HCT116 (cell line): ENCODE results near the gene PIGBOS1. TPM values are rescaled to one million over a fixed set of nuclear protein-coding genes. Genes with fewer than 3 reads are reported as not detected.

Experiments
- ATAC-seq: fragments of 200-7000 bp; cut with Tn5 transposase; 2 replicates; pipeline ENCODE4 v1.9.1; 2020; ENCODE audit warnings: mild to moderate bottlenecking, moderate library complexity
- BruUV-seq: library from RNA; stranded (reverse); fragments of 400-500 nt; replicated peaks from 2 replicates; lab custom pipeline; 2021; lab: Mats Ljungman, UMichigan
- CTCF ChIA-PET: fragments of 300-600 bp; sonication (Branson Sonifier 250); formaldehyde crosslinking; loops from one replicate; lab custom pipeline; 2021; ENCODE audit warnings: antibody characterized with exemption; lab: Charles Lee
- POLR2A ChIA-PET: fragments of 300-600, 350-600 bp; sonication (Branson Sonifier 250); formaldehyde crosslinking; loops from one replicate; lab custom pipeline; 2021; ENCODE audit warnings: antibody characterized with exemption; lab: Charles Lee
- RAD21 ChIA-PET, 2 experiments: fragments of 300-600 bp; sonication (Branson Sonifier 250); formaldehyde crosslinking; loops; one replicate each; lab custom pipeline; 2023; ENCODE audit warnings: low total read pairs in 2 of 2; ENCODE audit not compliant: uncharacterized antibody in 2 of 2, unreplicated experiment in 2 of 2, low non-redundant PET in 1 of 2; lab: Charles Lee
- DNase-seq: peaks from one replicate; pipeline ENCODE4 v3.0.0-alpha.2; 2010; ENCODE audit warnings: low read depth, low spot score
- H2AFZ ChIP-seq: fragments of 200-600 bp; shearing (Covaris generic), sonication (generic); 2 replicates; pipeline ENCODE4 v1.6.1; 2017; ENCODE audit warnings: low read depth, mixed run types, mixed read lengths, antibody characterized with exemption, low read length; ENCODE audit not compliant: poor library complexity, severe bottlenecking
- H3K27ac ChIP-seq: 2 replicates; pipeline ENCODE4 v1.5.1; 2012; ENCODE audit warnings: low read depth, low read length
- H3K27me3 ChIP-seq: fragments of 200-600 bp; sonication (generic); 2 replicates; pipeline ENCODE4 v1.6.1; 2016; ENCODE audit warnings: mixed run types, low read length, mixed read lengths; ENCODE audit not compliant: insufficient read depth
- H3K36me3 ChIP-seq, 2 experiments: fragments of 200-500 bp in 1 of 2; fragments of 200-600 bp in 1 of 2; sonication (Bioruptor generic) in 1 of 2; sonication (generic) in 1 of 2; 2 replicates each; pipeline versions ENCODE4 v1.5.1 to v1.6.1; 2014 to 2016; ENCODE audit warnings: low read length in 2 of 2, inconsistent platforms in 1 of 2, mixed read lengths in 1 of 2, mixed run types in 1 of 2; ENCODE audit not compliant: insufficient read depth in 2 of 2, control insufficient read depth in 1 of 2
- H3K4me1 ChIP-seq, 2 experiments: fragments of 200-600 bp in 1 of 2; sonication (generic) in 1 of 2; 2 replicates each; pipeline versions ENCODE4 v1.5.1 to v1.6.1; 2012 to 2017; ENCODE audit warnings: low read length in 2 of 2, inconsistent platforms in 1 of 2, mild to moderate bottlenecking in 1 of 2, mixed read lengths in 1 of 2, mixed run types in 1 of 2, moderate library complexity in 1 of 2; ENCODE audit not compliant: insufficient read depth in 2 of 2, control insufficient read depth in 1 of 2
- H3K4me2 ChIP-seq: fragments of 200-600 bp; sonication (generic); 2 replicates; pipeline ENCODE4 v1.6.1; 2017; ENCODE audit warnings: mixed run types, low read length, mixed read lengths
- H3K4me3 ChIP-seq, 2 experiments: fragments of 200-600 bp in 1 of 2; sonication (generic) in 1 of 2; replicated peaks in 1 of 2; 2 replicates each; pipeline ENCODE4 v1.5.1; 2011 to 2016; ENCODE audit warnings: low read length in 2 of 2, control low read depth in 1 of 2, low read depth in 1 of 2, mild to moderate bottlenecking in 1 of 2, mixed read lengths in 1 of 2, mixed run types in 1 of 2
- H3K79me2 ChIP-seq: fragments of 200-600 bp; sonication (generic); 2 replicates; pipeline ENCODE4 v1.6.1; 2017; ENCODE audit warnings: mild to moderate bottlenecking, mixed run types, low read length, moderate library complexity, mixed read lengths; ENCODE audit not compliant: insufficient read depth
- H3K9ac ChIP-seq: fragments of 200-600 bp; sonication (generic); 2 replicates; pipeline ENCODE4 v1.6.1; 2016; ENCODE audit warnings: low read length, mixed read lengths
- H3K9me2 ChIP-seq: fragments of 200-600 bp; sonication (generic), shearing (Covaris generic); 2 replicates; pipeline ENCODE4 v1.6.1; 2017; ENCODE audit warnings: mixed run types, mild to moderate bottlenecking, moderate library complexity; ENCODE audit not compliant: insufficient read depth
- H3K9me3 ChIP-seq, 2 experiments: fragments of 200-500 bp in 1 of 2; fragments of 200-600 bp in 1 of 2; sonication (Bioruptor generic) in 1 of 2; sonication (generic) in 1 of 2; 2 replicates each; pipeline ENCODE4 v1.6.1; 2014 to 2017; ENCODE audit warnings: low read length in 2 of 2, mixed read lengths in 2 of 2, inconsistent platforms in 1 of 2, low read depth in 1 of 2, mild to moderate bottlenecking in 1 of 2, mixed run types in 1 of 2, moderate library complexity in 1 of 2; ENCODE audit not compliant: control insufficient read depth in 1 of 2, insufficient read depth in 1 of 2
- H4K20me1 ChIP-seq: fragments of 200-600 bp; sonication (generic), shearing (Covaris generic); 2 replicates; pipeline ENCODE4 v1.6.1; 2017; ENCODE audit warnings: mixed run types, mild to moderate bottlenecking, moderate library complexity; ENCODE audit not compliant: insufficient read depth
- ELF1 ChIP-seq: IDR thresholded peaks from 2 replicates; pipeline ENCODE4 v1.6.1; 2012; ENCODE audit warnings: low read depth, borderline replicate concordance
- JUND ChIP-seq: IDR thresholded peaks from 2 replicates; pipeline ENCODE4 v1.6.1; 2012
- POLR2AphosphoS5 ChIP-seq: IDR thresholded peaks from 2 replicates; pipeline ENCODE4 v1.6.1; 2011; ENCODE audit warnings: mild to moderate bottlenecking, low read depth, low read length, moderate library complexity
- RAD21 ChIP-seq: IDR thresholded peaks from 2 replicates; pipeline ENCODE4 v1.6.1; 2012; ENCODE audit warnings: low read depth, mild to moderate bottlenecking
- REST ChIP-seq: IDR thresholded peaks from 2 replicates; pipeline ENCODE4 v1.6.1; 2012; ENCODE audit warnings: low read depth
- SIN3A ChIP-seq: IDR thresholded peaks from 2 replicates; pipeline ENCODE4 v1.6.1; 2012; ENCODE audit warnings: low read depth
- TCF7L2 ChIP-seq: IDR thresholded peaks from 2 replicates; pipeline ENCODE4 v1.7.0; 2011; ENCODE audit warnings: borderline replicate concordance, inconsistent platforms; ENCODE audit not compliant: insufficient read depth, insufficient read length; ENCODE audit errors: extremely low read depth
- YY1 ChIP-seq: IDR thresholded peaks from 2 replicates; pipeline ENCODE4 v1.6.1; 2011; ENCODE audit warnings: low read length, low read depth, moderate library complexity, mild to moderate bottlenecking; ENCODE audit not compliant: insufficient replicate concordance; ENCODE audit errors: extremely low read depth
- ZFX ChIP-seq: fragments of 450-650 bp; IDR thresholded peaks from 2 replicates; pipeline ENCODE4 v1.6.1; 2017
- intact Hi-C: fragments of 100-400 bp; cut with micrococcal nuclease; formaldehyde crosslinking; loops from 2 replicates; pipeline ENCODE4 v1.10.0; 2022
- total RNA-seq: library from RNA; stranded (reverse); gene quantifications from one replicate; pipeline ENCODE4 v1.2.1, GENCODE V29; 2021; ENCODE audit not compliant: unreplicated experiment

PIGBOS1 gene
- total RNA-seq, 1 experiment from 2014 or later = 15.3 TPM

GRCh38 chr15:55344206-55344605, 25.3 kb upstream of the PIGBOS1 start:
- Histone ChIP-seq H3K4me1 (no peaks in the 10 kb centered on the region), H3K79me2 (no peaks in the 10 kb centered on the region), H3K27ac (no peak overlapping the region), H3K4me3 (no peak overlapping the region), H3K9ac (no peak overlapping the region), H3K4me2 (no peak overlapping the region), H3K9me2 (no peaks in the 10 kb centered on the region), H3K36me3 (no peaks in the 10 kb centered on the region; a peak in 1 of 4 replicates)
- intact Hi-C loops = no loop called here
- POLR2A ChIA-PET = no interaction called here
- no peak for ATAC-seq
- TF ChIP-seq RAD21 (no peak), REST (no peak), YY1 (no peak), POLR2AphosphoS5 (no peak), TCF7L2 (no peak), ELF1 (no peak), JUND (no peak), SIN3A (no peak), ZFX (no peak)
- TF ChIP-seq, all 23 proteins: peak for 0
- no peaks in the 10 kb centered on the region for H3K9me3 ChIP-seq
- BruUV-seq = no TSS peak
- no peak for DNase-seq
- CTCF ChIA-PET = no interaction called here
- H3K27me3 ChIP-seq = no peaks in the 10 kb centered on the region
- RAD21 ChIA-PET = no interaction called here
- H4K20me1 ChIP-seq = no peaks in the 10 kb centered on the region
- no peak overlapping the region for H2AFZ ChIP-seq
